Measurements from ENCODE around the gene ERBB2.
A peak's percentile ranks its signal among the peaks of the same experiment; 100 is the strongest.

ERBB2 gene

DNA sequence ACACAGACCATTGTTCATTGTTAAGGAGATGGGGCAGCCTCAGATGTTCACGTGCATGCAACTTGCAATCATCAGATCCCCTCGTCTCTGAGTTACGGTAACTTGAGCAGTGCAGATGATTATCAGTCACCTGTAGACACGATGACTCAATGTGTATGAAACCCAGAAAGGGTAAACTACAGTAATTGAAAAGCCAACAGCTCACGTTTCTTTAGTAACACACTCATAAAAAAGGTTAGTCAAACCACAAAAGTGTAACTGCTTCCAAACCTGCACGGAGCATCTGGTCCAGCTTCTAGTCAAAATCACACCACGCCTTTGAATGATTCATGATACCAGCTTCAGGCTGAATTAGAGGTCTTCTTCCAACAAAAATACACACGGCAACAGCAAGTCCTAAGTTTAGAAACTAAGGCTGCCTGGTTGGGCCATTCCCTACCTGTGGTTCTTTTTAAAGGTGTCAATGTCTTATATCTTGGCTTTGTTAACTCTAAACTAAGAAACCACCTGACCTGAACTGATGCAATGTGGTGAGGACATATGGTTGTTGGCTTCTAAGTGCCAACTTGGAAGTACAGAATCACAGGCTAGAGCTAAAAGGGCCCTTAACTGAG lies 70.2 kb downstream of the ERBB2 start:
- DNase-seq, result peak; percentile 67 to 68

GRCh38 chr17:39772415-39772814 lies 72.6 kb downstream of the ERBB2 start:
- no peak for DNase-seq

DNA sequence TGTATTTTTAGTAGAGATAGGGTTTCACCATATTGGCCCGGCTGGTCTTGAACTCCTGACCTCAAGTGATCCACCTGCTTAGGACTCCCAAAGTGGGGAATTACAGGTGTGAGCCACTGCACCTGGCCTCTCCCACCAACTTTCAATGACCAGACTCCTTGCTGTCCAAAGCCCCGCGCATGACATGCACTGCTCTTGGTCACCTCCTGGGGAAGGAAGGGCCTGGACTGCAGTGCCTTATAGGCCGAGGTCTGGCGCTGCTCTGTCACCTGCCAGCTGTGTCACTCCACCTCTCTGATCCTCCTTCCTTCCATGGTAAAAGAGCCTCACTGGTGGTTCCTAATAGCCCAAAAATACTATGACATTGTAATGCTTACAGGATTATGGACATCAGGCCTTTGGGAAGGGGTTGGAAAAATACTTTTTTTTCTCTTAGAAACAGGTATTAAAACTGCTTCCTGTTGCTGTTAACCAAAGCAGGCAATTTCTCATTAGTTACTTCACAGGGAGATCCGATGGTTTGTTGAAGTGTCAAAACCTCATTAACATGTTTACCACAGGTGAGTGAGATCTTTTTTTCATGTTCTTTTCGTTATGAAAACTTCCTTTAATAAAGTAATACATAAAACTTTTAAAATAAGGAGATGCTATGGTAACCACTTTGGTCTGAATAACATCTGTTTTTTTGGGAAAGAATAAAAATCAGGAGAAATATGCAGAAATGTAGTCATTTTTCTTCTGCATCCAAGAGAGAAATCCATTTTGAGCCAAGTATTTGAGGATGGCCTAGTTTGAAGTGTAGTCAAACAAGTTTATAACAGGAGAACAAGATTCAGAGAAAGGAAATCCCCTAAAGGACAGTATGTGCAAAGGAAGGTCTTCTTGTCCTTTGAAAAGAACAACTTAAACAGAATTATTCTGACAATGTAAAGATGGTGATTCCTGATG lies 73.4 kb downstream of the ERBB2 start:
- no peak for DNase-seq

GRCh38 chr17:39774047-39774446 lies 74.2 kb downstream of the ERBB2 start:
- no peak for DNase-seq

DNA sequence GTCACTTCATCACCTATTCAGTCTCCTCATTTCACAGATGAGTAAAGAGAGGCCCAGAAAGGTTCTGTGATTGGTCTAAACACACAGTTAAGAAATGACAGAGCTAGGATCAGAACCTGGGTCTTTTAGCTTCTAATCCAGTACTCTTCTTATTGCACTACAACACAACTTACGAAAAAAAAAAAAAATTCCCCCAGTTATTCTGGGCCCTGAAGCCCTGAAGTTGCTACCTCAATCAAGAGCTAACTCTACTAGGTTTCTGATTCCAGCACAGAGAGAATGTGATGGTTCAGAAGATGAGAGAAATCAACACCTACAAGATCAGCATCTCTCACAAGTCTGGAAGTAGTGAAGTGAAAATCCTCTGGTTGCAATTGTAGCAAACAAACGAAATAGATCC lies 75.2 kb downstream of the ERBB2 start:
- no peak for DNase-seq

DNA sequence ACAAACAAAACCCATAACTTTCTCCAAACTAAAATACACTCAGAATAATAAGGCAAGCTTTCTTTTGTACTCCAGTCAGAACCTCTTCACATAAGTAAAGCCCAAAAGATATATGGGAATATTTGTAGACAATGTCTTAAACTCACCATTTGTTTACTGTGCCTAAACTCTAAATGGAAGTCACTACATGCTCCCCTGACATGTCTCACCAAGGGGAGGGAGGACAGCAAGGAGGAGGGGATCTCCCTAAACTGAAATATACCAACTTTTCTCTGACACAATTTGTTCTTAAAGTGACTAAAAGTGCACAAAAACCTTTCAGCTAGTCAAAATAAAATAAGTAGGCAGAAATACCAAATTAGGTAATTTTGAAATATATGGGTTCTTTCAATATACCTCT lies 76.4 kb downstream of the ERBB2 start:
- DNase-seq, result no peak

GRCh38 chr17:39777534-39778365 lies 77.9 kb downstream of the ERBB2 start:
- no peak for DNase-seq

All from activated CD4-positive, alpha-beta T cell treated with anti-CD3 and anti-CD28 coated beads for 4 hours (primary cell).